GM06990 (cell line): ENCODE data around the gene CXorf65.

Experiments
- DNase-seq: peaks from one replicate; pipeline ENCODE4 v3.0.0-alpha.2; 2011; ENCODE audit not compliant: insufficient read length; ENCODE audit errors: extremely low read depth
- H3K27me3 ChIP-seq: replicated peaks from 2 replicates; pipeline ENCODE4 v1.6.0; 2011; ENCODE audit warnings: low read length; ENCODE audit not compliant: control insufficient read depth, insufficient read depth
- H3K36me3 ChIP-seq: 2 replicates; pipeline ENCODE4 v1.5.1; 2011; ENCODE audit warnings: low read length; ENCODE audit not compliant: control insufficient read depth, insufficient read depth
- H3K4me3 ChIP-seq: replicated peaks from 2 replicates; pipeline ENCODE4 v1.5.1; 2011; ENCODE audit warnings: low read depth, mild to moderate bottlenecking, control low read depth, low read length
- TF ChIP-seq, protein P1 (sequence below): IDR thresholded peaks from 2 replicates; pipeline ENCODE4 v1.5.1; 2011; ENCODE audit warnings: low read length, control low read depth, mild to moderate bottlenecking, inconsistent platforms; ENCODE audit not compliant: insufficient read depth, poor library complexity, severe bottlenecking

Gene CXorf65

DNA sequence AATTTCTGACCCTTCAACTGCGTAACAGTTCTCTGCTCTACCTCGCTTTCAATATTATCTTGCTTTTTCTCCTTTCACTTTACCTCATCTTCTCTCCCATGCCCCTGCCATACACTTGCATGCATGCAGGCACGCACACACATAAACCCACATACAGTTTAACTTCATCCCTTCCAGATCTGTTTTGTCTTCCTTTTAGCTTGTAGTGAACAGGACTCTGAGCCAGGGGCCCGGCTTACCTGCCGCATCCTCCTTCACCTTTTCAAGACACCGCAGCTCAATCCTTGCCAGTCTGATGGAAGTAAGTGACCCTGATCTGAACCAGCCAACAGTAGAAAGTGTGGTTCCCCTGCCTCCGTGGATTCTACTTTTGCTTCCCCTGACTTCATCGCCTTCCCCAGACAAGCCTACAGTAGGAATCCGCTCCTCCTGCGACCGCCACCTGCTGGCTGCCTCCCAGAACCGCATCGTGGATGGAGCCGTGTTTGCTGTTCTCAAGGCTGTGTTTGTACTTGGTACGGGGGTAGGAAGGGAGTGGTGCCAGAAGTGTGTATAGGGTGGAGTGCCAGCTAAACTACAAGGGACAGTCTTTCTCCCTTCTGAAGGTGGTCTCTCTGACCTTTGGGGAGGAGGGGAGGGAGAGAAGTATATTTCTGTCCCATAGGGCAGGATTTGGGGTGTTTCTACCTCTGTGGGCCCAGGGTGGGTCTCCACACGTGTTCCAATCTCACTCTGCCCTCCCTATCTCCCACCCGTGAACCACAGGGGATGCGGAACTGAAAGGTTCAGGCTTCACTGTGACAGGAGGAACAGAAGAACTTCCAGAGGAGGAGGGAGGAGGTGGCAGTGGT, 22.6 kb upstream of the CXorf65 start:
- peak; percentile 66 for DNase-seq
- Histone ChIP-seq H3K27me3 (no peaks in the 10 kb centered on the region), H3K36me3 (peaks cover 16% of the 10 kb centered on the region), H3K4me3 (no peak overlapping the region)
- TF ChIP-seq, protein P1, sequence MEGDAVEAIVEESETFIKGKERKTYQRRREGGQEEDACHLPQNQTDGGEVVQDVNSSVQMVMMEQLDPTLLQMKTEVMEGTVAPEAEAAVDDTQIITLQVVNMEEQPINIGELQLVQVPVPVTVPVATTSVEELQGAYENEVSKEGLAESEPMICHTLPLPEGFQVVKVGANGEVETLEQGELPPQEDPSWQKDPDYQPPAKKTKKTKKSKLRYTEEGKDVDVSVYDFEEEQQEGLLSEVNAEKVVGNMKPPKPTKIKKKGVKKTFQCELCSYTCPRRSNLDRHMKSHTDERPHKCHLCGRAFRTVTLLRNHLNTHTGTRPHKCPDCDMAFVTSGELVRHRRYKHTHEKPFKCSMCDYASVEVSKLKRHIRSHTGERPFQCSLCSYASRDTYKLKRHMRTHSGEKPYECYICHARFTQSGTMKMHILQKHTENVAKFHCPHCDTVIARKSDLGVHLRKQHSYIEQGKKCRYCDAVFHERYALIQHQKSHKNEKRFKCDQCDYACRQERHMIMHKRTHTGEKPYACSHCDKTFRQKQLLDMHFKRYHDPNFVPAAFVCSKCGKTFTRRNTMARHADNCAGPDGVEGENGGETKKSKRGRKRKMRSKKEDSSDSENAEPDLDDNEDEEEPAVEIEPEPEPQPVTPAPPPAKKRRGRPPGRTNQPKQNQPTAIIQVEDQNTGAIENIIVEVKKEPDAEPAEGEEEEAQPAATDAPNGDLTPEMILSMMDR: peak; percentile 89

DNA sequence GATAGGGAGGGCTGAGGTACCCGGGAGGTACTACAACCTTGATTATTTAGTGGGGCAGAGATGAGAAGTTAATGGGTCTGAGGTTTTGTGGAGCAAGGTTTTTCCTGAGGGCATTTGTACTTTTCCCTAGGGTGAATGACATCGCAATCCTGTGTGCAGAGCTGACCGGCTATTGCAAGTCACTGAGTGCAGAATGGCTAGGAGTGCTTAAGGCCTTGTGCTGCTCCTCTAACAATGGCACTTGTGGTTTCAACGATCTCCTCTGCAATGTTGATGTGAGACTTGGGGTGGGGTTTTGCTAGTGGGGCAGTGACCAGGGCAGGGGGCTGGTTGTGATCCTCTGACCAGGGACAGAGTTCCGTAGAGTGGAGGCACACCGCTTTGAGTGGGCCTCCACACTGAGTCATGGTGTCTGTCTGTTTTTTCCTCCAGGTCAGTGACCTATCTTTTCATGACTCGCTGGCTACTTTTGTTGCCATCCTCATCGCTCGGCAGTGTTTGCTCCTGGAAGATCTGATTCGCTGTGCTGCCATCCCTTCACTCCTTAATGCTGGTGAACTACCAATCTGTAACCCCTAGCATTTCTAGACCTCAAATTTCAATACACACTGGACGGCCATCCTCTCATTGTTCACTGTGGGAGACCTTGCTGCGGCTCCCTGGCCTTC, 21.8 kb upstream of the CXorf65 start:
- Histone ChIP-seq H3K36me3 (peaks cover 17% of the 10 kb centered on the region), H3K4me3 (no peak overlapping the region), H3K27me3 (no peaks in the 10 kb centered on the region)
- TF ChIP-seq, protein P1: no peak
- DNase-seq: no peak

DNA sequence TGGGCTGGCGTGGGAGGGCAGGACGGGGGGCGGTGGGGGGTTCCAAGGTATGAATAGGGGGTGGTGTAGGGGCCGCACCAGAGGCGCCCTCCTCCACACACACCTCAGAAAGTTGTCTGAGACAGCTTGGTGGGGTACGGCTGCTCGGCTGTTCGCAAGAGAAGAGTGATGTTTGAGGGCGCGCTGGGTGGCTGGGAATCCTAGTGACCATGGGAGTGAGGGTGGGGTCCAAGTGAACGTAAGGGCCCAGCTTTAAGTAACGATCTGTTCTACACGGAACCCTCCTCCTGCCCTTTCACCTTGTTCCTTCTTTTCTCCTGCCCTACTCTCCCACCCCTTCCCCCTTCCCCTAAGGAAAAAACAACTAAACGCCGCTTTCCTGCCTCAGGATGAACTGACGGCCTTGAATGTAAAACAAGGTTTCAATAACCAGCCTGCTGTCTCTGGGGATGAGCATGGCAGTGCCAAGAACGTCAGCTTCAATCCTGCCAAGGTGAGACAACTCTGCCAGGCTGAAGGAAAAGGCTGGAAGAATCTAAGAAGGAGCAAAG, 12.5 kb upstream of the CXorf65 start:
- TF ChIP-seq, protein P1: no peak
- Histone ChIP-seq H3K36me3 (peaks cover 9% of the 10 kb centered on the region), H3K27me3 (no peaks in the 10 kb centered on the region), H3K4me3 (peak overlapping the region; percentile 74)
- DNase-seq: no peak

DNA sequence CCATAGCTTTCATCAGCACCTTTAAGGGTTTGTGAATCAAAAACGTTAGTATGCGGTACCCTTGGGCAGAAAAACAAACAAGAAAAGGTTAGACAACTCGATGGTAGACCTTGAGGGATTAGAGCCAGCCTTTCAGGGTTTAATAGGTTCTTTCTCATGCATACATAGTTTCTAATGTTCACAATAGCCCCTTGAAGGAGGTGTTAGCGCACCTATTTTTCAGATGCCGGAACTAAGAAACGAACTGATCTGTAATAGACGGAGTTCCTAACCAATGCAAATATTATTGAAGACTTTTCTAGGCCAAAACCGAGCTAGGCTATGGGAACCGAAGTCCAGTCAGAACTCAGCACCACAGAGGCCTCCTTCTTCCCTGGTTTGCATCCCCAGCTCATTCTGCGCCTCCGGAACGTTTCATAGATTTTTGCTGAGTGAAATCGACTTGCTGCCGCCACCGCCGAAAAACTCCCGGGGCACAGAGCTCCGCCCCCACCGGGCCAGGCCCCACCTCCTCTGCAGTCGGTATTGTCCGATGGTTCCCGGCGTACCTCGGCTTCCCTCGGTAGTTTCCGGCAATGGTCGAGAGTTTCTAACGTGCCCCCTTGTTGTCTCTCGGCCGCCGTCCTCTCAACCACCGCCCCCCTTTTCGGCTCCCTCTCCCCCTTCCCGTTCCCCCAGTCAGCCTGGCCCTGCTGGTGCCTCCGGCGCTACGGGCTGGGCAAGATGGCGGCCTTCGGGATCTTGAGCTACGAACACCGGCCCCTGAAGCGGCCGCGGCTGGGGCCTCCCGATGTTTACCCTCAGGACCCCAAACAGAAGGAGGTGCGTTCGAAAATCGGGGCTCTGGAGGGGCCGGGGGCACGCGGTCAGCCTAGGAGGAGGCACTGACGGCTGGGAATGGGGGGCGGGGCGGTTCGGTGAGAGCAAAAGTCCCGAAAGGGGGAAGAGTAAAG, 11.8 kb upstream of the CXorf65 start, which contains the start of gene MED12:
Gene MED12 (plus strand): TSS at position 565 of the 953 bp plus-strand sequence. CDS start 159 bp downstream, at position 724.
- Histone ChIP-seq H3K27me3 (no peaks in the 10 kb centered on the region), H3K36me3 (peaks cover 8% of the 10 kb centered on the region), H3K4me3 (peak within 1 kb of the TSS; percentile 74)
- TF ChIP-seq, protein P1: no peak
- peak; percentile 89 for DNase-seq

DNA sequence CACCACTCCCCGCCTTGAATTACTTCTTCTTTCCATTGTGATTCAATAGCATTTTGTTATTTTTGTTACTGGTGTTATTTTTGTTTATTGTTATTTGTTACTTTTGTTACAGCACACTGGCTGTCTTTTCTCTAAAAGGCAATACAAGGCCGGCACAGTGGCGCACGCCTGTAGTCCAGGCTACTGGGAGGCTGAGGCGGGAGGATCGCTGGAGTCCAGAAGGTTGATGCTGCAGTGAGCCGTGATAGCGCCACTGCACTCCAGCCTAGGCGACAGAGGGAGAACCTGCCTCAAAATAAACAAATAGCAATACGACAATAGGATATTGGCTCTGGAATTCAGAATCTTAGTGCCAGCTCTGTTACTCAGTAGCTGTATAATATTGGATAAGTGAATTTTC, 10.8 kb upstream of the CXorf65 start:
- Histone ChIP-seq H3K4me3 (no peak overlapping the region), H3K27me3 (no peaks in the 10 kb centered on the region), H3K36me3 (peaks cover 5% of the 10 kb centered on the region; the same call in 1 of the 2 replicates)
- DNase-seq: no peak
- TF ChIP-seq, protein P1: no peak
